HG03066 (cell line): ENCODE measurements around the gene COG2.
A peak's percentile ranks its signal among the peaks of the same experiment; 100 is the strongest.
"Not testable (repeated sequence)": the region's sequence is repeated elsewhere in the genome, so short reads cannot be mapped to it uniquely, and the experiment has no call there.

Source experiments
- ATAC-seq: cut with Tn5 transposase; IDR thresholded peaks from one replicate; pipeline ENCODE4 v1.9.1; 2021; ENCODE audit warnings: low read depth; ENCODE audit not compliant: unreplicated experiment

COG2 gene

GRCh38 chr1:230642263-230642959, at the start of gene COG2:
COG2 (plus strand) TSS chr1:230642481; CDS start chr1:230642607, 126 bp downstream.
- ATAC-seq: peak; percentile 92

GRCh38 chr1:230592848-230593414, 49.4 kb upstream of the COG2 start:
- ATAC-seq: no peak

- no peak for ATAC-seq
Measured at GRCh38 chr1:230594214-230594773, 48.0 kb upstream of the COG2 start.

GRCh38 chr1:230595181-230595580, 47.1 kb upstream of the COG2 start:
- no peak for ATAC-seq

- ATAC-seq: no peak
Measured at GRCh38 chr1:230596306-230596705, 46.0 kb upstream of the COG2 start.

GRCh38 chr1:230598745-230599144, 43.5 kb upstream of the COG2 start:
- no peak for ATAC-seq

GRCh38 chr1:230599926-230600656, 42.2 kb upstream of the COG2 start:
- ATAC-seq: no peak

- ATAC-seq: not testable (repeated sequence)
Measured at GRCh38 chr1:230600657-230601400, 41.5 kb upstream of the COG2 start.

GRCh38 chr1:230609208-230609607, 33.1 kb upstream of the COG2 start:
- no peak for ATAC-seq

GRCh38 chr1:230610589-230610988, 31.7 kb upstream of the COG2 start:
- no peak for ATAC-seq

- ATAC-seq: no peak
Measured at GRCh38 chr1:230611128-230611877, 31.0 kb upstream of the COG2 start.

- ATAC-seq: no peak
Measured at GRCh38 chr1:230611878-230612235, 30.4 kb upstream of the COG2 start.

GRCh38 chr1:230612651-230613050, 29.6 kb upstream of the COG2 start:
- no peak for ATAC-seq

- ATAC-seq: no peak
Measured at GRCh38 chr1:230614121-230614520, 28.2 kb upstream of the COG2 start.

- no peak for ATAC-seq
Measured at GRCh38 chr1:230618537-230618936, 23.7 kb upstream of the COG2 start.

GRCh38 chr1:230620649-230621323, 21.5 kb upstream of the COG2 start:
- ATAC-seq: no peak

- ATAC-seq: no peak
Measured at GRCh38 chr1:230621324-230622030, 20.8 kb upstream of the COG2 start.

GRCh38 chr1:230622151-230622550, 20.1 kb upstream of the COG2 start:
- ATAC-seq: no peak
